Liver (tissue), 9 donors: ENCODE data around the gene C16orf74. TPM values are rescaled to one million over a fixed set of nuclear protein-coding genes. Genes with fewer than 3 reads are reported as not detected.

Source experiments
- DNase-seq: peaks from one replicate; pipeline ENCODE4 v3.0.0-alpha.2; 2017; ENCODE audit warnings: low spot score
- H3K27ac ChIP-seq, 2 donors: one replicate each; pipeline ENCODE4 v1.7.0; 2013; ENCODE audit warnings: inconsistent platforms in 2 of 2, low read length in 2 of 2, control low read depth in 1 of 2, low read depth in 1 of 2, mild to moderate bottlenecking in 1 of 2
- H3K27me3 ChIP-seq, 4 donors: one replicate each; pipeline versions ENCODE4 v1.6.1 to v1.7.0; 2013; ENCODE audit warnings: low read length in 3 of 4, inconsistent platforms in 1 of 4, mild to moderate bottlenecking in 1 of 4, moderate library complexity in 1 of 4; ENCODE audit not compliant: control insufficient read depth in 4 of 4, insufficient read depth in 4 of 4
- H3K36me3 ChIP-seq, 4 donors: one replicate each; pipeline versions ENCODE4 v1.6.1 to v1.7.0; 2013; ENCODE audit warnings: low read length in 3 of 4, mild to moderate bottlenecking in 3 of 4, low read depth in 1 of 4, moderate library complexity in 1 of 4; ENCODE audit not compliant: control insufficient read depth in 4 of 4, insufficient read depth in 3 of 4
- H3K4me1 ChIP-seq, 4 donors: one replicate each; pipeline versions ENCODE4 v1.6.1 to v1.7.0; 2013; ENCODE audit warnings: low read length in 3 of 4, mild to moderate bottlenecking in 3 of 4, moderate library complexity in 1 of 4; ENCODE audit not compliant: control insufficient read depth in 4 of 4, insufficient read depth in 4 of 4
- H3K4me3 ChIP-seq, 3 donors: one replicate each; pipeline versions ENCODE4 v1.6.1 to v1.7.0; 2013; ENCODE audit warnings: low read length in 3 of 3, control low read depth in 1 of 3, low read depth in 1 of 3, mild to moderate bottlenecking in 1 of 3
- H3K9ac ChIP-seq, 2 donors: one replicate each; pipeline ENCODE4 v1.7.0; 2013; ENCODE audit warnings: low read length in 2 of 2, mild to moderate bottlenecking in 2 of 2, moderate library complexity in 2 of 2, control low read depth in 1 of 2, low read depth in 1 of 2
- H3K9me3 ChIP-seq, 4 donors: one replicate each; pipeline versions ENCODE4 v1.6.1 to v1.7.0; 2013; ENCODE audit warnings: low read length in 3 of 4; ENCODE audit not compliant: control insufficient read depth in 4 of 4
- ATF3 ChIP-seq: IDR thresholded peaks from 2 replicates; pipeline ENCODE4 v1.6.1; 2016; ENCODE audit warnings: antibody characterized with exemption
- CTCF ChIP-seq: fragments of 150-350 bp; IDR thresholded peaks from 2 replicates; pipeline ENCODE4 v1.5.1; 2017; ENCODE audit warnings: improper control_type of control experiment, low read depth, low read length; ENCODE audit not compliant: missing input control
- EGR1 ChIP-seq, 2 donors: IDR thresholded peaks; 2 replicates each; pipeline ENCODE4 v1.6.1; 2016 to 2018; ENCODE audit warnings: antibody characterized with exemption in 2 of 2, low read depth in 2 of 2
- FOXA1 ChIP-seq: IDR thresholded peaks from 2 replicates; pipeline ENCODE4 v1.6.1; 2016; ENCODE audit warnings: antibody characterized with exemption
- FOXA2 ChIP-seq: IDR thresholded peaks from 2 replicates; pipeline ENCODE4 v1.6.1; 2016; ENCODE audit warnings: antibody characterized with exemption
- GABPA ChIP-seq, 2 donors: IDR thresholded peaks in 1 of 2; conservative IDR thresholded peaks in 1 of 2; 2 replicates each; pipeline ENCODE4 v1.6.1; 2016; ENCODE audit warnings: antibody characterized with exemption in 2 of 2, mild to moderate bottlenecking in 1 of 2, moderate library complexity in 1 of 2
- HNF4A ChIP-seq, 2 donors: conservative IDR thresholded peaks; 2 replicates each; pipeline ENCODE4 v1.6.1; 2016; ENCODE audit warnings: antibody characterized with exemption in 2 of 2, mild to moderate bottlenecking in 2 of 2
- HNF4G ChIP-seq: IDR thresholded peaks from 2 replicates; pipeline ENCODE4 v1.6.1; 2016; ENCODE audit warnings: antibody characterized with exemption
- JUND ChIP-seq, 2 donors: IDR thresholded peaks; 2 replicates each; pipeline ENCODE4 v1.6.1; 2016; ENCODE audit warnings: antibody characterized with exemption in 2 of 2
- NR2F2 ChIP-seq: IDR thresholded peaks from 2 replicates; pipeline ENCODE4 v1.6.1; 2016; ENCODE audit warnings: antibody characterized with exemption
- RAD21 ChIP-seq, 2 donors: IDR thresholded peaks; 2 replicates each; pipeline ENCODE4 v1.6.1; 2016; ENCODE audit warnings: antibody characterized with exemption in 2 of 2, mild to moderate bottlenecking in 2 of 2
- RXRA ChIP-seq, 2 donors: IDR thresholded peaks; 2 replicates each; pipeline ENCODE4 v1.6.1; 2017 to 2018; ENCODE audit warnings: antibody characterized with exemption in 2 of 2, mild to moderate bottlenecking in 1 of 2
- SP1 ChIP-seq: IDR thresholded peaks from 2 replicates; pipeline ENCODE4 v1.6.1; 2018; ENCODE audit warnings: antibody characterized with exemption, mild to moderate bottlenecking
- TAF1 ChIP-seq: conservative IDR thresholded peaks from 2 replicates; pipeline ENCODE4 v1.6.1; 2016; ENCODE audit warnings: antibody characterized with exemption, mild to moderate bottlenecking
- YY1 ChIP-seq: IDR thresholded peaks from 2 replicates; pipeline ENCODE4 v1.6.1; 2016; ENCODE audit warnings: antibody characterized with exemption, mild to moderate bottlenecking
- WGBS: extraction: QIAGEN DNeasy Blood & Tissue Kit; methylation state at CpG from one replicate; pipeline ENCODE4 v1.1.7; 2013; 5-methylcytosine and 5-hydroxymethylcytosine counted together
- polyA plus RNA-seq, 2 donors: library from polyadenylated mRNA; stranded (reverse) in 1 of 2; unstranded in 1 of 2; fragments of 200-250 nt in 1 of 2; fragments of >200 nt in 1 of 2; fragmentation: Nextera tagmentation in 1 of 2; extraction: Ambion mirVana in 1 of 2; gene quantifications; one replicate each; pipeline versions ENCODE4 v1.2.1 to v1.2.3, GENCODE V29; 2013 to 2015
- total RNA-seq, 2 donors: library from RNA; depleted of rRNA; stranded (reverse); fragments of >200 nt; gene quantifications; one replicate each; pipeline ENCODE4 v1.2.3, GENCODE V29; 2014
- TF ChIP-seq, protein P1 (sequence below): IDR thresholded peaks from 2 replicates; pipeline ENCODE4 v1.6.1; 2016; ENCODE audit warnings: antibody characterized with exemption
- TF ChIP-seq, protein P2 (sequence below): IDR thresholded peaks from 2 replicates; pipeline ENCODE4 v1.6.1; 2016; ENCODE audit warnings: antibody characterized with exemption, mild to moderate bottlenecking
- TF ChIP-seq, protein P3 (sequence below): IDR thresholded peaks from 2 replicates; pipeline ENCODE4 v1.6.1; 2016; ENCODE audit warnings: antibody characterized with exemption
- donor health status: healthy.
- donor health status: healthy.
- donor health status: healthy.
- donor health status: healthy.
- donor health status: healthy.

The C16orf74 gene
- total and polyA plus RNA-seq, 4 donors = 0.37 to 0.75 (median 0.43) TPM

GRCh38 chr16:85663891-85664321 lies 87.0 kb downstream of the C16orf74 start:
- H3K4me1 ChIP-seq = no peaks in the 10 kb centered on the region
- no peak overlapping the region for H3K9ac ChIP-seq
- 80% methylated on average over 12 of the region's 12 CpGs for WGBS
- H3K27me3 ChIP-seq = no peaks in the 10 kb centered on the region
- H3K36me3 ChIP-seq = peaks cover 39 to 90% (median 64%) of the 10 kb centered on the region in 4 donors
- DNase-seq = no peak
- H3K27ac ChIP-seq = no peak overlapping the region
- no peaks in the 10 kb centered on the region for H3K9me3 ChIP-seq
- no peak overlapping the region for H3K4me3 ChIP-seq
- TF ChIP-seq EGR1 (IDR thresholded peaks at IDR 0.05; ENCODE audit: low read depth in 2 of 2) (no peak), TAF1 (no peak), ATF3 (no peak), YY1 (no peak), NR2F2 (no peak), RAD21 (IDR thresholded peaks at IDR 0.05) (no peak), SP1 (no peak), HNF4A (conservative IDR thresholded peaks at IDR 0.05) (no peak), GABPA (IDR thresholded peaks at IDR 0.05 in 1 of 2, conservative IDR thresholded peaks at IDR 0.05 in 1 of 2) (no peak), HNF4G (no peak), RXRA (IDR thresholded peaks at IDR 0.05) (no peak), JUND (IDR thresholded peaks at IDR 0.05) (no peak), FOXA2 (no peak), FOXA1 (no peak), CTCF (no peak)
- TF ChIP-seq, protein P1, sequence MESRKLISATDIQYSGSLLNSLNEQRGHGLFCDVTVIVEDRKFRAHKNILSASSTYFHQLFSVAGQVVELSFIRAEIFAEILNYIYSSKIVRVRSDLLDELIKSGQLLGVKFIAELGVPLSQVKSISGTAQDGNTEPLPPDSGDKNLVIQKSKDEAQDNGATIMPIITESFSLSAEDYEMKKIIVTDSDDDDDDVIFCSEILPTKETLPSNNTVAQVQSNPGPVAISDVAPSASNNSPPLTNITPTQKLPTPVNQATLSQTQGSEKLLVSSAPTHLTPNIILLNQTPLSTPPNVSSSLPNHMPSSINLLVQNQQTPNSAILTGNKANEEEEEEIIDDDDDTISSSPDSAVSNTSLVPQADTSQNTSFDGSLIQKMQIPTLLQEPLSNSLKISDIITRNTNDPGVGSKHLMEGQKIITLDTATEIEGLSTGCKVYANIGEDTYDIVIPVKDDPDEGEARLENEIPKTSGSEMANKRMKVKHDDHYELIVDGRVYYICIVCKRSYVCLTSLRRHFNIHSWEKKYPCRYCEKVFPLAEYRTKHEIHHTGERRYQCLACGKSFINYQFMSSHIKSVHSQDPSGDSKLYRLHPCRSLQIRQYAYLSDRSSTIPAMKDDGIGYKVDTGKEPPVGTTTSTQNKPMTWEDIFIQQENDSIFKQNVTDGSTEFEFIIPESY = no peak
- TF ChIP-seq, protein P2, sequence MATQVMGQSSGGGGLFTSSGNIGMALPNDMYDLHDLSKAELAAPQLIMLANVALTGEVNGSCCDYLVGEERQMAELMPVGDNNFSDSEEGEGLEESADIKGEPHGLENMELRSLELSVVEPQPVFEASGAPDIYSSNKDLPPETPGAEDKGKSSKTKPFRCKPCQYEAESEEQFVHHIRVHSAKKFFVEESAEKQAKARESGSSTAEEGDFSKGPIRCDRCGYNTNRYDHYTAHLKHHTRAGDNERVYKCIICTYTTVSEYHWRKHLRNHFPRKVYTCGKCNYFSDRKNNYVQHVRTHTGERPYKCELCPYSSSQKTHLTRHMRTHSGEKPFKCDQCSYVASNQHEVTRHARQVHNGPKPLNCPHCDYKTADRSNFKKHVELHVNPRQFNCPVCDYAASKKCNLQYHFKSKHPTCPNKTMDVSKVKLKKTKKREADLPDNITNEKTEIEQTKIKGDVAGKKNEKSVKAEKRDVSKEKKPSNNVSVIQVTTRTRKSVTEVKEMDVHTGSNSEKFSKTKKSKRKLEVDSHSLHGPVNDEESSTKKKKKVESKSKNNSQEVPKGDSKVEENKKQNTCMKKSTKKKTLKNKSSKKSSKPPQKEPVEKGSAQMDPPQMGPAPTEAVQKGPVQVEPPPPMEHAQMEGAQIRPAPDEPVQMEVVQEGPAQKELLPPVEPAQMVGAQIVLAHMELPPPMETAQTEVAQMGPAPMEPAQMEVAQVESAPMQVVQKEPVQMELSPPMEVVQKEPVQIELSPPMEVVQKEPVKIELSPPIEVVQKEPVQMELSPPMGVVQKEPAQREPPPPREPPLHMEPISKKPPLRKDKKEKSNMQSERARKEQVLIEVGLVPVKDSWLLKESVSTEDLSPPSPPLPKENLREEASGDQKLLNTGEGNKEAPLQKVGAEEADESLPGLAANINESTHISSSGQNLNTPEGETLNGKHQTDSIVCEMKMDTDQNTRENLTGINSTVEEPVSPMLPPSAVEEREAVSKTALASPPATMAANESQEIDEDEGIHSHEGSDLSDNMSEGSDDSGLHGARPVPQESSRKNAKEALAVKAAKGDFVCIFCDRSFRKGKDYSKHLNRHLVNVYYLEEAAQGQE = no peak
- TF ChIP-seq, protein P3, sequence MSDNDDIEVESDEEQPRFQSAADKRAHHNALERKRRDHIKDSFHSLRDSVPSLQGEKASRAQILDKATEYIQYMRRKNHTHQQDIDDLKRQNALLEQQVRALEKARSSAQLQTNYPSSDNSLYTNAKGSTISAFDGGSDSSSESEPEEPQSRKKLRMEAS = no peak
